Fibroblast of mammary gland (primary cell): ENCODE results near the gene GAL3ST3.
A peak's percentile ranks its signal among the peaks of the same experiment; 100 is the strongest.
"Not testable (repeated sequence)": the region's sequence is repeated elsewhere in the genome, so short reads cannot be mapped to it uniquely, and the experiment has no call there.

Experiments
- DNase-seq: peaks from one replicate; pipeline ENCODE4 v3.0.0-alpha.2; 2010; ENCODE audit warnings: low read depth
- H3K4me3 ChIP-seq: 2 replicates; pipeline ENCODE4 v1.5.1; 2011; ENCODE audit warnings: low read depth, mild to moderate bottlenecking, low read length, moderate library complexity; ENCODE audit not compliant: control insufficient read depth
- CTCF ChIP-seq: conservative IDR thresholded peaks from 2 replicates; pipeline ENCODE4 v1.5.1; 2011; ENCODE audit warnings: low read depth, low read length, inconsistent platforms; ENCODE audit not compliant: control insufficient read depth, insufficient read depth

Gene GAL3ST3

GRCh38 chr11:66082946-66083698 is 34.2 kb upstream of the GAL3ST3 start:
- peak; percentile 27 for DNase-seq
- TF ChIP-seq CTCF: no peak
- no peak overlapping the region for H3K4me3 ChIP-seq

- no peak for TF ChIP-seq CTCF
- H3K4me3 ChIP-seq: no peak overlapping the region
- DNase-seq: no peak
These were observed 32.5 kb upstream of the GAL3ST3 start for GRCh38 chr11:66081505-66081904.

GRCh38 chr11:66080055-66080817 is 31.3 kb upstream of the GAL3ST3 start:
- no peak overlapping the region for H3K4me3 ChIP-seq

GRCh38 chr11:66078949-66079348 is 30.0 kb upstream of the GAL3ST3 start:
- H3K4me3 ChIP-seq, DNase-seq: not testable (repeated sequence)

More at GRCh38 chr11:66080055-66080817, 31.3 kb upstream of the GAL3ST3 start:
- no peak for TF ChIP-seq CTCF
- DNase-seq: peak; percentile 90

- no peak for DNase-seq
- TF ChIP-seq CTCF: no peak
- no peak overlapping the region for H3K4me3 ChIP-seq
These were observed 29.0 kb upstream of the GAL3ST3 start for GRCh38 chr11:66077927-66078326.

- H3K4me3 ChIP-seq: no peak overlapping the region
- DNase-seq: no peak
- TF ChIP-seq CTCF: no peak
These were observed 27.6 kb upstream of the GAL3ST3 start for GRCh38 chr11:66076561-66076960.

- no peak for TF ChIP-seq CTCF
- no peak for DNase-seq
- no peak overlapping the region for H3K4me3 ChIP-seq
These were observed 26.3 kb upstream of the GAL3ST3 start for GRCh38 chr11:66075273-66075672.
